GM19023 (cell line): ENCODE results near the gene CDRT4.
"Not testable (repeated sequence)": the region's sequence is repeated elsewhere in the genome, so short reads cannot be mapped to it uniquely, and the experiment has no call there.

Experiments
- ATAC-seq: cut with Tn5 transposase; IDR thresholded peaks from one replicate; pipeline ENCODE4 v1.9.1; 2021; ENCODE audit warnings: mild to moderate bottlenecking, moderate library complexity; ENCODE audit not compliant: unreplicated experiment

CDRT4 gene

DNA sequence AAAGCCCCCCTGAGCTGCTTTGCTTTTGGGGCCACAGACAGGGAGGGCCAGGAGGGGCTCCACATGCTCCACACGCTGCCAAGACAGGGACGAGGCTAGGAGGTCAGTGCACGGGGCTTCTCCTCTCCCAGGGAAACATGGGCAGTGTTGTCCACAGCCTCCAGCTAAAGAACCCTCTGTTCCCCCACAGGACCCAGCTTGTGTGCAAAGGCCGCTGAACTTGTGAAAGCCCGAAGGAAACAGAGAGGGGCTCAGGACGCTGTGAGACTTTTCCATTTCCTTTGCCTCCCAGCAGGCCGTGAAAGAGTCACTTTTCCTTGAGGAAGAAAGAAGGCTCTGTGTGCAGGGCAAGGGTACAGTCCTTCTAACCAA lies 9.7 kb downstream of the CDRT4 start:
- ATAC-seq = no peak

DNA sequence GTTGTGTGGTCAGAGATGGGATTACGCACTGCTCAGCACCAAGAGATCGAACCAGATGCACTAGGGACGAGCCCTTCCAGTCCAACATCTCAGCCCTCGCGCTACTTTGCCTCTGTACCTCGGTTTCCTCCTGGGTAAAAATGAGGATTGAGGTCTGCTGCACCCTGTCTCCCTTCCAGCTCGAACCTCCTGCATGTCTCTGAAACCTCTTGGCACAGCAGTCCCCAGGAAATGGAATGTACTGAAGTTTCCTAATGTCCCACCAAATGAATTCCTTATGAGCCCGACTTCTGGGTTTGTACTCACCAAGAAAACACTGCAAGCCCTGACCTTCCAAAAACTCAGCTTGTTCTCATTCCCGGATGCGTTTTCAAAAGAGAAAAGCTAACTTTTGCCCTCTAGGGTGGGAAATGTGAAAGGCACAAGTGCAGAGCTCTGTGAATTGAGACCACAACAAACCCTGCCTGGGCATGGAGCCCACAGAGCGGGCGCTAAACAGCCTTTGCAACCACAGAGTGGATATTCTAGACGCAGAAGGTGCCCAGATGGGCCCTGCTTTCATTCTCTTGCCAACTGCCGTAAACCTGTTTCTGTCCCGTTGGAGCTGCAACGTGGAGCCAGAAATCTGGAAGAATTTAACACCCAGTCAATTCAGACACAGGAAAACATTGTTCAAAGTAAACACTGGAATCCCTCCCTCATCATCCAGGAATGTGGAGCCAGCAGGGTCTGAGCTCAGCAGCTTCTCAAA lies 10.3 kb downstream of the CDRT4 start:
- no peak for ATAC-seq

DNA sequence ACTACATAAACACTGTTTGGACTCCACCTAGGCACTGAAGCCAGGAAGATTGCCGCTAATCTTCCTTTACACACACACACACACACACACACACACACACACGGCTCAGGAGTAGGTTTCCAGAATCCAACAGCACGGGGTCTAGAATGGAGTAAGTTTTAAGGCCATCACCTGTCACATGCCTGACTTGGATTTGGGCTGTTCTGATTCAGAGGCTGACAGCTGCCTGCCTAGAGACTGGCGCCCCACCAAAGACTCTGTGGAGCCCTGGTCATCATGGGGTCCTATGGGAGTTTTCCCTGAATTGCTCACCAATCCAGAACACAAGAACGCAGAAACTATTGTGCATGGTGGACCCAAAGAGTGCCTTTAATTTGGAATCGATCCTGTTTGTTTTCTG lies 10.9 kb downstream of the CDRT4 start:
- no peak for ATAC-seq

DNA sequence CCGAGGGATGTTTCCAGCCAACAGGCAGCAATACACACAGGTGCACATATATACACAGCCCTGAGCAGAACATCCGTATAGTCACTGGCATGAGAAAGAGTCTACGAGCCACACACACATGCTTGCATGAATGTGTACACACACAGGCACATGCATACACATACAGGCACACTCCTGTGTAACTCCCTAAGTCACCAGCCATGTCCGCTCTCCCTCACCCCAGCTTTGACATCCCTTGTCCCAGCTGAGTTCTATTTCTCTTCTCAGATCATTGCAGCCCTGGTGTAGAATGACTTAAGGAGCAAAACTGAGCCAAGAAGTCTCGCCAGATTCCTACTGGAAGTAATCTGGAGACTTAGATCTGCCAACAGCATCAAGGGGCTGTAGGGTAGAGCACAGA lies 13.1 kb downstream of the CDRT4 start:
- no peak for ATAC-seq

DNA sequence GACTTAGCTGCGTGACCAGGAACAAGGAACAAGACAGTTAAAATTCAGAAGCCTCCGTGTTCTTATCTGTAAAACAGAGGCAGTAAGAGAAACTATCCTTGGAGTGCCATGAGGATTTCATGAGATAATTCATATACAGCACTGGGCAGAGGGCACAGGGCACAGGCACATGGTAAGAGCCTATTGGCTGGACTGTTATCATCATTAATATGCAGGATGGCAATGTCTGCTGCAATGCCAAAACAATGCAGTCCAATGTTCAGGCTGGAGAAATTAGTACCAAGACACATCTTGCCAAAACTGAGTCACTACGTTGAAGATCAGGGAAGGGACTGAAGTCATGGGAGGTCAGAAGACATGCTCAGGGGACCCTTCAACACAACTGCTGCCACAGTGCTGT lies 13.6 kb downstream of the CDRT4 start:
- no peak for ATAC-seq

DNA sequence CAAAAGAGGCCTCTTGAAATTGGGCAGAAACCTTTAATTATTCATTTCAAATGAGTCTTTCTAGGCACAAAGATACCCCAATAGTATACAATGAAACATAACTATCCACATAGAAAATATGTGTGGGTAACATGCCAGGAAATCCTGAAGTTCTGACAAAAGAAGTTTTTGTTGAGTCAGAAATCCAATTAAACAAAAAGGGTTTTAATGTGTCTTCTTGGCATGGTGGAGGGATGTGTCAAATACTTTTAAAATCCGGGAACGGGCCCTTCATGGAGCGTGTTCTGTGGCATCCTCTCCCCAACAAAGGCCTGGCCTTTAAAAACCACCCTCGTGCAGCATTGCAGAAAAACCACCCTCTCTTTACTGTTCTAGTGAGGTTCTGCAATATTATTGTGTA lies 14.2 kb downstream of the CDRT4 start:
- no peak for ATAC-seq

DNA sequence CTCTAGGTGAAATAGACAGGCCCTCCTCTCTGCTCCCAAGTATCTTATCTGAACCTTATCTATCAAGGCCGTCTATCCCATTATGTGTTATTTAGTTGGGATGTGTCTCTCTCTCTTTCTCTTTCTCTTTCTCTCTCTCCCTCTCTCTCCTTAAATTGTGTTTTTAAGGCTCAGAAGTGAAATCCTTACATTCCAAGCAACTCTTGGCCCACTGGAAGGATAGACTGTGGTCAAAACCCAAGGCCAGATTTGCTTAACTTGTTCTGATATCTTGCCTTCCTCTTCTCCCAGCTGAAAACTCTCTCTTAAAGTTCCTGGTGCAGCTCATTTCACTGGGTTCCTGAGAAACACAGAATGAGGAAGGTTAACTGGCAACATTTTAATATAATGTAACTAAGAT lies 14.7 kb downstream of the CDRT4 start:
- no peak for ATAC-seq

DNA sequence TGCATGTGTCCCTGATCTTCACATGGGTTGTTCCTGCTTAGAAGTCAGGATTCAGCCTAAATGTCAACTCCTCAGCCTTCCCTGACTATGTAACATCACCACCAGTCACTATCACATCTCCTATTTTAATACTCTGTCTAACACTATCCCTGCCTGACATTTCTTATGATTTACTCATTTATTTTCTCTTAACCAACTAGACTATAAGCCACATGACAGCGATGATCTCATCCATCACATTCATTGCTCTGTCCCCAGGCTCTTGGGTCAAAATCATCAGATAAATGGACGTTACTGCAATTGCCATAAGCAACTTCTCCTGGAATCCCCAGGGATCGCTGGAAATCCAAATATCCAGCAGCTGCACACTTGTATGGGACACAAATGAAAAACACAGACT lies 15.7 kb downstream of the CDRT4 start:
- ATAC-seq = no peak

DNA sequence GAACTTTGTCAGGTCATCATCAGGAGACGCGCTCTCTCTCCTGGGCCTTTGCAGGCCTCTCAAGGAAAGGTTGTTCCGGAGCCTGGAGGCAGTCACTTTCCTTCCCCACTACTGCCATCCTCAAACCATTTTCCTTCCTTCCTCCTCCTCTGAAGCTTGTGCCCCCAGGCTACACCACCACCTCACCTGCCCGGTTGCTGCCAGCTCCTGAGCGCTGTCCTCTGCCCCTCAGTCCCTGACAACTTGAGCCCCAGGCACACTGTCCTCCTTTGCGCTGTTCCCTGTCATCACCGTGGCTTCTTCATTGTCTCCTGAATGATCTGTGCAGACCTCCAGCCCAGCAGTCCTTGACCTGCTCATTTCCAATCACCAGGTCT lies 18.9 kb downstream of the CDRT4 start:
- no peak for ATAC-seq

DNA sequence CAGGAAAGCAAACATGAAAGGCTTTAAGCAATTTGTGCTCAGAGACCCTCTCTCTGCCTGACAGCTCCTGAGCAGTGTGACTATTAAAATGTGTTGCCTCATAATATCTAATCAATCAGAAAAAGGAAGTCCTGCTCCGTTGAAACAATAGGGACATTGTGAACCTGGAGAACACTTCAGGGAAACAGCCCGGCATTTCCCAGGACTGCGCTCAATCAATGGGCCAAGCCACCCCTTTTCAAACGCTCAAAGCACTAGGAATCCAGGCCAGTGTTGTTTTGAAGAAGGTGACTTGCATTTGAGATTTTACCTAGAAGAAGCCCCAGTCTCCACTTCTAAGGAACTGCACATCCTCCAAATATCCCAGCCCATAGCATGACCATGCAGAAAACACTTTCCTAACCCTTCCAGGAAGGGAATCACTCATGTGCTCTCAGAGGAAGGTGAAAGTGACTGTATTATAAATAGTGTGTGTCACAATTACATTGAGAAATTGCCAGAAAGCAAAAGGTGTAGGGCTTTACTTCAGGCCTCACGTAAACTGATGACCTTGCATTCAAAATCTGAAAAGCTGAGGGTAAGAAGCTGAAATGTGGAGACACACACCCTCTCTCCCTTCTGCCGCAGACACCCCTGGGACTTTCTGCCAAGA lies 19.4 kb downstream of the CDRT4 start:
- ATAC-seq = no peak

DNA sequence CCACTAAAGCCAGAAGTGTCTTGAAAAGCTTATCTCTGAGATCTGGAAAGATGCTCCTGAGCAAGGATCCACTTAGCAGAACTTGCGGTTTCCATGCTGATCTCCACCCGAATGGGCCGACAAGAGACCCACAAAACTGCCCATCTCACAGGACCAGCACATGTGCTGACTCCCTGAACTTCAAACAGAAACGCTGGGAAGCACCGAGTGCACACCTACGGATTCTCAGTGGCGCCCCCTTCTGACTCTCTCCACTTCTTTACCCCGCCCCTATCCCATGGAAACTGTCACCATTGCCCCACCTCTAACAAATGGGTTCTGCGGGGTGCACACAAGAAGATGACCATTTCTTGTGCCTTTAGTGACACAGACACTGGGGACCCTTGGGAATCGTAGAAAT lies 21.4 kb downstream of the CDRT4 start:
- no peak for ATAC-seq

DNA sequence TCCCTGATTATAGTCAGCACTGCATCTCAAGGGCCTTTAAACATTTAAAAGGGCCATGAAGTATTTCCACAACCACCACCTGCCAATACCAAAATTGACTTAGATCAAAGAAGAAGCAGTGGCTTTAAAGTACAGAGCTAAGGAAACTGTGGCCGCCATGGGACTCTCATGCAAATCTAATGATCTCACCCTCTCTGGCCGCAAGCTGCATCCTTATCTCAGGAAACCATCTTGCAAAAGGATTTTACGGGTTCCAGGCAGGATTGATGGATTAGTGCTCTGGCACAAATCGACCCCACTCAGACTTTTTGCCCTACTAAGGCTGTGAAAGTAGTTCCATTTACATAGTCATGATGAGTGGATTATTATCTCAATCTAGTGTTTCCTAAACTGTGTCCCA lies 22.6 kb downstream of the CDRT4 start:
- no peak for ATAC-seq

DNA sequence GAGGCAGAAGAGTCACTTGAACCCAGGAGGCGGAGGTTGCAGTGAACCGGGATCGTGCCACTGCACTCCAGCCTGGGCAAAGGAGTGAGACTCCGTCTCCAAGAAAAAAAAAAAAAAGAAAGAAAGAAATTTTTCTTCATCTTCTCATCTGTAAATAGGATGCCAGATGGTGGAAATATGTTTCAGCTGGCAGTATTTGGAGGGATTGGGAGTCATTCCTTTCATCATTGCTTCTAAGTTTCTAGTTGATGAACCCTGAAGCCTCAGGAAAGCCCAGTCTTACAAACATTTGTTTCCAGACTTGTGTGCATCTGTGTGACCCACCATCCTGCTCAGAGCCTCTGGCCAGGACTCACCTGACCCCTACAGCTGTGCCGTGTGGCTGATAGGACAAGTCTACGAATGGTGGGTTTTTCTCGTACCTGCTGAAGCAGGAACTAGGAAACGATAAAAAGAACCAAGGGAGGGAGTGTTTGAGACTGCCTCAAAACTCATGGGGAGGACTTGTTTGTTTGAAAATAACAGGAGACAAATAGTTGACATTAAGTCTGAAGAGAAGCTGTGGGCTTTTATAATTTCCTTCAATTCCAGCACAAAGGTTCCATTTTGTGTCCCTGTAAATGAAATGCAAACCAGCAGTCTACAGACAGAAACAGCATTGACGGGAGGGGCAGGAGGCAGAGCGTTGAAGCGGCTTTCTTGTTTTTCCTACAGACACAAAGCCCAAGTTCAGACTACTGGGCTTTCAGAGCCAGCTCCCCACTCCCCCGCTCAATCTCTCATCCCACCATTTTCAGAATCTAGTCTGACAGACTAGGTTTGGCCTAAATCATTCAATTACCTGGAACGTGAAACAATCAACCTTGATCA lies 24.9 kb downstream of the CDRT4 start:
- no peak for ATAC-seq

DNA sequence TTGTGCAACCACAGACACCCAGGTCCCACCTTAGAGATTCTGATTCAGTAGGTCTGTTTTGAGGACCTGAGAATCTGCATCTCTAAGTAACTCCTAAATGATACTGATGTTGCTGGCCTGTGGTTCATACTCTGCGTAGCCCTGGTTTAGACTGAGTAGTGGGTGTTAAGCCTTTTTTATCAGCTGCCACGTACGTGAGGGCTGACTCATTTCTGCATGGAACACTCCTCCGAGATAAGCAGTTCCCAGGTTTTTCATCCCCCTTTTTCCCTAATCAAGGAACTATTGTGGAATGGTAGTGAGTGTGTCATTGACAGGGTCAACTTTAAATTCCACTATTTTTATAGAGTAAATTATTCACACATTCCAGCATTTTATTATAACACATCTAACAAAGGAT lies 26.1 kb downstream of the CDRT4 start:
- no peak for ATAC-seq

DNA sequence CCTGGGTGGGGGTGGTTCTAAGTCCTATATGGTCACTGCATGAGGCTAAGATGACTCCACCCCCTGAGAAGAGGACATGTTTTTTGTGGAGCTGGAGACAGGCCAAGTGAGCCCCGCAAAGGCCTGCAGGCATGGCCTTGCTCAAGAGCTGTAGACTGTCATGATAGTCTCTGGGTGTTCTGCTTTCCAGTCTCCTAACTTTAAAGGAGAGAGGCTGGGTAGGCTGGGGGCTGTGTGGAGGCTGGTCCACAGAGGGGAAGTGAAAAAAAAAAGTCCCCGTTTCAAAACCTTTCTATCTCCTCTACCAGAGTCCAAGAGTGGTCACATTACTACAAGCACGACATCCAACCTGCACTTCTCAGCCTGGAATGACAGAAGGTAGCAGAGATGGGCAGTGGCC lies 27.1 kb downstream of the CDRT4 start:
- no peak for ATAC-seq

DNA sequence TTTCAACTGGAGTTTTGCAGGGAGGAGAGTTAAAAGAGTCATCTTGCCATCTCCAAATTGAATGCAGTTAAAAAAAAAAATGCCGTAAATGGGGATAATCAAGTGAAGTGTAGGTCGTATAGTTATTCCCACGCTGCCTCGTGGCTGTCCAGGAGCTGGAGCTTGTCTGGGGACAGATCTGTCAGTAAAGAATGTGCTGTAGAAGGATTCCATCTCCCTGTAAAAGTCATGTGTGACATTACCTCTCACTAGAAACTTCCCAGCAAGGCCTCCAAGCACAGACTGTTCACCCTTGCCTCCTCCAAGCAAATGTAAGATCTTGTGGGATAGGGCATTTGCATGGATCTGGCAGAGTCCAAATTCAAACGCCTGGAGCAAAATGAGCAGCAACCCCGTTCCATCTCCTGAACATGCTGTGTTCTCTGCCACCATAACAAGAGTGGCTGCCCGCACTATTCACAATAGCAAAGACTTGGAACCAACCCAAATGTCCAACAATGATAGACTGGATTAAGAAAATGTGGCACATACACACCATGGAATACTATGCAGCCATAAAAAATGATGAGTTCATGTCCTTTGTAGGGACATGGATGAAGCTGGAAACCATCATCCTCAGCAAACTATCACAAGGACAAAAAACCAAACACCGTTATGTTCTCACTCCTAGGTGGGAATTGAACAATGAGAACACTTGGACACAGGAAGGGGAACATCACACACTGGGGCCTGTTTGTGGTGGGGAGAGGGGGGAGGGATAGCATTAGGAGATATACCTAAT lies 28.0 kb downstream of the CDRT4 start:
- ATAC-seq = not testable (repeated sequence)

DNA sequence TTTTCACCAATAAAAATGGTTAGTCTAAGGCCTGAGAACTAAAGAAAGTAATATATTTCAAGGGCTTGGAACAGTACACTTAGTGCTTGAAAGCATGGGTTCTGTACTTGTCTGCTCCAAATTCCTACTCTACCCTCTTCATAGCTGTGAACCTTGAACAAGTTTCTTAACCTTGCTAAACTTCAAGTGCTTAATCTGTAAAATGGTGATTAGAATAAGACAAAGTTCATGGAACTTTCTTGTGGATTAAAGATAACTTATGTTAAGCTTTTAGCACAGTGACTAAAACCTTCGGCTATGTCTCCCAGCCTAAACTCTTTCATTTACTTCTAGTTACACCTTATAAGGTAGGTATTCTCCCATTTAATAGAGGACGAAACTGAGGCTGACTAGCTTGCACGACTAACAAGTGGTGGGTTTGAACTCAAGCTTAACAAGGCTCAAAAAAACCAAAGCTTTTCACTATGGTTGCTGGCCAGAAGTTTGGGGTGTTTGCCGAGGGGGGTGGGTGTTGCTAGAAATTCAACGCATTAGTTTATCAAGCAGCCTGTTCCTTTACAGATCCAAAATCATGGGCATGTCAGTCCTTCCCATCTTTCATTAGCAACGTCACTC lies 28.8 kb downstream of the CDRT4 start:
- ATAC-seq = no peak

DNA sequence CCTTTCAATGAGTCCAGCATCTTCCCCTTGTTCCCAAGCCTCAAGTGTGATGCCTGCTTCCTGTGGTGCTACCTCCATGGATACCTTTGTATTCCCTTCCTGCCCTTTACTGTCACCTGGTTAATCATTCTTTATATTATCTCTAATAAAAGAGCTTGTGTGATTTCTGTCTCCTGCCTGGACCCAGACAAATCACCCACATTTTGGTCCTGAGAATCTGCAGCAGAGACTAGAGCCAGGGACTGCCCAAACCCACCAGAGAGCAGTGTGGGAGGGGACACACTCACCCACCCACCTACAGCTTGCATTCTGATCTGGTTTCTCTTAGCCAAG lies 30.2 kb downstream of the CDRT4 start:
- ATAC-seq = no peak

DNA sequence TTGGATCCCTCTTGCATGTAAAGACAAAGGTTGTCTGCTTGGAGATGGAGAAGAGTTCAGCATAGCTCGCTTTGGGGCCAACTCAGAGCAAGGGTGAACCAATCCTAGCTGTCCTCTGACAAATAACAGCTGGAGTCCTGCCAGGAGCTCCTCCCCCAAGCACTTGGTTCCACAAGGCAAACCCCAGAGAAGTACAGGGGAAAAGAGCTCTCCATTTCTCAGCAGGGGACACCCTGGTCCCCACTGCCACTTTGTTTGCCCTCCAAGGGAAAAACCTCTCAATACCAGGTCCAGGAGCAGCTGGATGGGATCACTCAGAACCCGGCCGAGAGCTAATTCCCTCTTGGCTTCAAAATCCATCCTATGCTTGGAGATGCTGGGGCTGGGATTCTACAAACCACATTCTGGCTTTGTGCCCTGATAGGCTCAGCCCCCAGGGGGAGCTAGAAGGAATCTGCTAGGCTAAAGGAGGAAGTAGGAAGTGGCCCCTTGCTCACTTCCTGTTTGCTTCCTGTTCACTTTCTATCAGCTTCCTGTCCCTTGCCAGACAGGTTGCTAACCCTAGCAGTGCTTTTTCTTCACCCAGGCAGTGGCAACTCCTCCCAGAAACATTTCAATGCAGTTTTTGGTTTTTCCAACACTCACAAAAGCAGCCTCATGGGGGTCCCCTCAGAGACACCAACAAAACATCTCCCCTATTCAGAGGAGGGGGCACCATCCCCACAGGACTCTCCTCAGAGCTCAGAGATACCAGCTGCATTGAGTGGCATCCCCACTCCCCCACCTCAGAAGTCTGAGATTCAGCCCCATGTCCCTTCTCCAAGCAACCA lies 30.7 kb downstream of the CDRT4 start:
- ATAC-seq = no peak

DNA sequence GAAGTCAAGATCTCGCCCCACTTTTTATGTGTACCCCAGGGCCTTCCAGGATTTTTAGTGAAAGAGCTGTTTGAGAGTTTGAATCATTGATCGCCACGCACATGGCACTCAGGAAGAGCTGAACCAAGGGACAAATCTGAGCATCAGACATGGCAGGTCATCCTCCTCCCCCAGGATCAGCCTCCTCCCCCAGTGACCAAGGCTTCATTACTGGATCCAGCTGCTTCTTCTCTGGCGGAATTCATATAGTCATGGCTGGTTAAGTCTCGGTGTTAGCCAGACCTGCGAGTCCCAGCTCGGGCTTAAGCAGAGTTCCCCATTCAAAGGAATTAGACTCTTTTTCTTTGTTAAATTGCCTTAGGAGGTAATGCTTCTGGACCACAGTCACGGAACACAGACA lies 32.5 kb downstream of the CDRT4 start:
- no peak for ATAC-seq
